NCI-H128 (cell line): ENCODE data around the gene RGS9.

ENCODE experiments used
- DNase-seq: peaks from one replicate; lab custom pipeline; 2025; ENCODE audit not compliant: unreplicated experiment; lab: John Stamatoyannopoulos, UW

The RGS9 gene

DNA sequence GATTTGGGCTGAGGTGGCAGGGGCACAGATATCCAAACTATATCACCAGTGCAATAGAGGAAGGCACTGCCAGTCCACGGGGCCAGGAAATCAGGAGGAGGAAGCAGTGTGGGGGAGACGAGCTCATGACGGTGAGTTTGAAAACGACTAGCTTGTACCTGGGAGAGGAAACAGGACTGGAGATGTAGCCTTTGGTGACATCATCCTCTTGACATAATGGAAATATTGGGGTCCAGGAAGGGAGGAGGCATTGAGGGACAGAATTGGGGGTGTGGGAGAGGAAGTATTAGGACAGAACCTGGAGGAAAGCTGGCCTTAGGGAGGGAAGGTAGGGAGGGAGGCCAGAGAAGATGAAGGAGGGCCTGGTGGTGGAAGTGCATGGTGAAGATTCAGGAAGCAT is 109.1 kb downstream of the RGS9 start:
- DNase-seq = no peak

DNA sequence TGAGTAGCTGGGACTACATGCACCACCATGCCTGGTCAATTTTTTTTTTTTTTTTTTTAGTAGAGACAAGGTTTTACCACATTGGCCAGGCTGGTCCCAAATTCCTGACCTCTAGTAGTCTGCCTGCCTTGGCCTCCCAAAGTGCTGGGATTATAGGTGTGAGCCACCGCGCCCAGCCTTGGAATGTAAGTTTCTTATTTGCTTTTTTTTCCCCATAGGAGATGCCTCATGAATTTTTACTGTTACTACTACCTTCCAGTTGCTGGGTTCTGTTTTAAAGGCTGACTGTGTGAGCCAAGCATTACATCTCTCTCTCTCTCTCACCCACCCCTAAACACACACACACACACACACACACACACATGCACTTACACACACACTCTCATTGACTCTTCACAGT is 112.6 kb downstream of the RGS9 start:
- DNase-seq = no peak

DNA sequence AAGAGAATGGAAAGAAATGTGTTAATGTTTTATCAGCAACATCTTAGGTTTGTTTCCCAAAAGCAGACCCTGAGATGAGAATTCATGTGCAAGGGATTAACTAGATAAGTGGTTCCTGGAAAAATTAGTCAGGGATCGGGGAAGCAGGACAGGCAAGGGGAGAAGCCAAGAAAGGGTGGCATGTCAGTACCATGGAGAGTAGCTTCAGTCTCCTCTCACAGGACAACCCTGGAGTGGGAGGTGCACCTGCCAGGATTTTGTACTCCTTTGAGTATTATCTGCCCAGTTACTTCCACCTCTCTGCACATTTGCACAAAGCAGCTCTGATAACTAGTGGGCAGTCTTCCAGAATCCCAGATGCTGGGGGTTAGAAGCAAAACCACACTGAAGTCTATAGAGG is 117.0 kb downstream of the RGS9 start:
- no peak for DNase-seq

DNA sequence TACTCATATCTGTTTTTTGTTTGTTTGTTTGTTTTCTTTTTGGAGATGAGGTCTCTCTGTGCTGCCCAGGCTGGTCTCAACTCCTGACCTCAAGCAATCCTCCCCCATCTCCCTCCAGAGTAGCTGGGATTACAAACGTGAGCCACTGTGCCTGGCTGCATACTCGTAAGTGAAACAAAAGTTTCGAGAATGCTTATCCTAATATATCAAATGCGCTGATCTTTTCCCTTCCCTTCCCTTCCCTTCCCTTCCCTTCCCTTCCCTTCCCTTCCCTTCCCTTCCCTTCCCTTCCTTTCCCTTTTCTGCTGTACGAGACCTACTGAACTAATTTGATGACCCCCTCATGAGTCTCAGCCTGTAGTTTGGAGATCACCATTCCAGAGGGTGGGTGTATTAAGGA is 122.1 kb downstream of the RGS9 start:
- DNase-seq = no peak

DNA sequence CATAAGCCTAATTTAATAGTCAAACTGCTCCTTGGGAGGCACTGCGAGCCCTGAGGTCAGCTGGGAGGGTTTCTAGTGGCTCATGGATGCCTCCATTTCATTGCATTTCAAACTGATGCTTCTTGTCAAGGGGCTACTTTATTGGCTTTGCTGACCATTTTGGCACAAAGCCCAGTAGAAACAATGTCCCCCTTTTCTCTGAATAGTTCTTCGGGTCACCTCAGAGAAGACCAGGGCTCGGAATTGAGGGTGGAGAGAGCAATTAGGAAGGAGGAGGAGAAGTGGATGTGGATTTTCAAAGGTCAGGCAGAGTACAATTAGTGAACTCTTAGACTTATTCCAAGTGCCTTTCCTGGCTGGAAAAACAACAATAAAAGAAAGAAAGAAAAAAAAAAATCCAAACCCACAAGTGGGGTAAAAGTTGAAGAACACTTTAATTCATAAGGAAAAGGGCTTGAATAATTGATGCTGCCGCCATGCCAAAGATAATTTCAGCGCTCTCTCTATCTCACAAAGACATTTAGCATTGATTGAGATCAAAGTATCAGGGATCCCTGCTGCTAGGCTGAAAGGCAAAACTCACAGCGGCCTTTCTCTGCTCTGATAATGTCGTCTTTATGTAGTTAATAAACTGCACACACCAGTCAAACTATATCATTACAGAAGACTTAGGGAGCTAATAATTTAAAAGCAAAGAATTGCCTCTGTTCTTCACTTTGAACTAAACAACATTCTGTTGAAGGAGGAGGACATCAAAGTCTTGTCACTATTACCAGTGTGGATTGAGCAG is 122.7 kb downstream of the RGS9 start:
- no peak for DNase-seq

DNA sequence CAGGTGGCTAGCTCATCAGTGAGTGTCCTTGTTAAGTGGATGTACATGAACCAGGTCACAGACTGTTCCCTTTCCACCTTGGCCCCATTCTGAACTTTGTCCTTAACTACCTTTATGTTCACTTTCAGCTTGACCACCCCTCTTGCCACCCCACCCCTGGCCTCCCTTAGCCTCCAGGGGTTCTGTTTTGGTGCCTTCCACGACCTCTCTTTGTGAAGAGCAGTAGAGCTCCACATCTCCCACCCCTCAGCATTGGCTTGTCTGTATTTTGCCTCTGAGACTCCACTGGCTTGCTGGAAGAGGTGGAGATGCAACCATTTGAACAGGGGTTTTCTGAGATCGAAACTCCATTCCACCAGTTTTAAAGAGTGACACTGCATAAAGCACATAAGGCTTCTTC is 123.5 kb downstream of the RGS9 start:
- DNase-seq = no peak

DNA sequence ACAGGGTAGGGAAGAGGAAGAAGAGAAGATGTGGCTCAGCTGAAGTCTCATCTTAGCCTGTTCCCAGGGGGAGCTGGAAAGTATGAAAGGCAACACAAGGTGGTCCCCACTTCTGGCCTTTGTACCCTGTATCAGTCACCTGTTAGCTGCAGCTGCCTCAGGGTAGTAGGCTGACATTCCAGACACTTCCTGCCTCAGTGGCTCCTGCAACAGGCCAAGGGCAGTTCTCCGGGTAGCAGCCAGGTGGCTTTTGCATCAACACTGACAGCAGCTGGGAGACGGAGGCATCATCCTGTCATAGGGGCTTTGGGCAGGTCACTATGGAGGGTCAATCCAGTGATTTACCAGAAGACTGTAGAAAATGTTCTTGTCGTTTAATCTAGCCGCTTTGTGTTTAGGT is 124.0 kb downstream of the RGS9 start:
- no peak for DNase-seq

DNA sequence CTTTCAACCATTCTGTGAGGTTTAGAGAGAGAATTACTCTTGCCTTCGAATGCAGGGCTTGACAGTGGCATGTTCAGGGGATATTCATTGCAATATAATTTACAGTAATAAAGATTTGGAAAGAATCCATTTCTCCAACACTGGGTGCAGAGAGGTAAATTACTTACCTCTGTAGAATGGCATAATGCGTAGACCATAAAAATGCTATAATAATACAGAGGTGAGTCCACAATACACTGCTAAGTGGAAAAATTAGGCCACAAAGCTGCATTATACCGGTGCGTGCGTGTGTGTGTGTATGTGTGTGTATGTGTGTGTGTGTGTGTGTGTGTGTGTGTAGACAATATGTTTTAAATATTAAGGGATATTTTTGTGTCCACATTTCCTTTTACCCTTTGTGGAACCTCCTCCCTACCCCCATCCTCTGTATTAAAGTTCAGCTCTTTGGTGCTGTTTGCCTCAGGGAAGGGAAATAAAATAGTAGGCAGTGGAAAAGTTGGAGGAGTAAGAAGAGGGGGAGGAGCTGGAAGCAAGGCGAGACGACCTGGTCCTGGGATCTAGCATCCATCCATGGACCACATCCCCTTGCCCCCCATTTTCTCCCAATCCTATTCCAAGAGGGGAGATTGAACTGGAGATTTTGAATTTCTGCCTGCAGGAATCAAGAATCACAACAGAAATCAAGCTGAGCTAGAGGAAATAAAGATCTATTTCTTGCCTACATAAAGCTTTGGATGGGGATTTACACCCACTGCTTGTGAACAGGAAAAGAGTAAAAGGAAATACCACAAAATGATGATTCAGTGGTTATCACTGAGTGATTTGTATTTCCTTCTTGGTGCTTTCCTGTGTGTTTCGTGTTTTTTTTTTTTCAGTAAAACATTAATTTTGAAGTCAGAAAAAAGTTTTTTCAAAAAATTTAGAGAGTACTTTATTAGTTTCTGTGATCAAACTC is 124.8 kb downstream of the RGS9 start:
- no peak for DNase-seq

DNA sequence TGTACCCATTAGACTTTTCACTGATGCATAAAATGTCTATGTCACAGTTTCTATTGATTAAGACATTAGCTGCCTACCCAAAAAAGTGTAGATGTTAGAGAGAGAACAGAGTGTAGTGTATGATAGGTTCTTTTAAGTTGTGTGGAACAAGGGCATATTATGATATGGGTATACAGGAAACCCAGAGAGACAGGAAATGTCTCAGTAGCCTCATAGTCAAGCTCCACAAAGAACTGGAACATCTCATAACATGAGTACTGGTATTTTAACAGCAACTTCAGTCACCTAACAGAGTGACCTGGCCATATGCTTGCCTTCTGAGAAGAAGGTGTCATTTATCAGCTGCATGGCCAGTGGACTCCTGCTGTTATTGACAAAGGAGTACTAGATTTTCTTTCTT is 128.1 kb downstream of the RGS9 start:
- DNase-seq = no peak

DNA sequence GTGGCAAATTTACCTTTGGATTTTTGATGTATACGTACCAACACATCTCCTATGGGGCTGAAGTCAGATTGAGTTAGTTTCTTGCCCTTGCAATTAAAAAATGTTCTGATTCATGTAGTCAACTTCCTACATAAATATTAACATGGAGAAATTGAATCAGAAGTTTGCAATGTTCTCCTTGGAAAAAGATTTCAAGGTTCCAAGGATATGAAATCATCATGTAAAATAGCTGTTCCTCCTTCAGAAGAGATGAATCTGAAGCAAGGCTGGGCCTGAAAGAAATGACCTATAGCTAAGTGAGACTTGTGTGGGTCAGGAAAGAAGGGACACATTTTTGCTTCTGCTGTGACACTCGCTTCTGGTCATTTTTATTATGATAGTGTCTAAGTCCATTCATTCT is 131.7 kb downstream of the RGS9 start:
- no peak for DNase-seq

DNA sequence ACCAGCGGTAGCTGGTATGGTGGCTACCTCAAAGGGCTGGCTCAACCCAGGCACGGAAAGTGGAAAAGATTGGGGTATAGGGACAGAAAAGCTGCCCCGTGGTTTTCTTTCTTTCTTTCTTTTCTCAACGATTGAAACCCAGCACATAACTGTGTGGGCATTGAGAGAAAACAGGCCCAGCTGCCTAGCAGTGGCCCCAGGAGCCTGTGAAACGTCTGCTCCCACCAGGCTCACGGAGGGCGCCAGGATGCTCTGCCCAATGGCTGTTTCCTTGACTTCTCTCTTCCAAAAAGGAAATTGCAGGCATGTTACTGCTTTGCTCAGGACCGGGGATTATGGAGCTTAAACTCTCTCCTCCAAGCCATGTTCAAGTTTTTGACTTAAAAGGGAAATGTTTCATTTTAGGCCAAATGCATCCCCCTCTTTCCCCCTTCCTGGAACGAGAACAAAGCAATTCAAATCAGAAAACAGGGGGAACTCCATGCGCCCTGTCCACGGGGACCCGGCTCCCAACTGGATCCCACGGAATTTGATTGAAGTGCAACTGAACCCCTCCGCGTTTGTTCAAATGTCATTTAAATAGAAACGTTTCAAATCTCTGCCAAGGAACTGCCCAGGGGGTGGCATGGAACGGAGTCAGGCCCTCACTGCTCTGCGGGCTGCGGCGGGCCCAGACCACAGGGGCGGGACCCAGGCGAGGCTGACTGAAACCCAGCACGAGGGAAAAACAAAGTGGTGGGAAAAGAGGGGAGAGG is 133.5 kb downstream of the RGS9 start:
- no peak for DNase-seq

DNA sequence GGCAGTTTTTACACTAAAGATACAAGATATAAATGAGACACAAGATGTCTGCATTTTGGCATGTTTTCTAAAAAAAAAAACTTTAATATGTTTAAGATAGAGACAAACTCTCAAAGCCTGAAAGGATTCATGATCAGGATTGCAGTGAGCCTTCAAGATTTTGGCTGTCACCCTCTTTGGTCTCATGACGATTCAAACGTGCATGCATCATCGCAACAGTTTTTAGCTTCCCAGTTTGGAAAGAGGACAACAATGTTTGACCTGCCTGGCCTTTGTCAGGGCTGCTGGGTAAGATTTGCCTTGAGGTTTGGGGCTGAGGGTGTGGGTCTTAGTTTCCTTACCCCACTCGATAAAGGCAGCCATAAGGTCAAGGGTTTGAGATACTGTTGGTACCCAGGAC is 134.1 kb downstream of the RGS9 start:
- DNase-seq = no peak
